ENCODE data around the gene GRK5.

- no peak for TF ChIP-seq CTCF (conservative IDR thresholded peaks at IDR 0.05; ENCODE audit: low read depth, low read length)
- TF ChIP-seq EZH2 (IDR thresholded peaks at IDR 0.05; ENCODE audit: borderline replicate concordance, low read depth, low read length, poor library complexity, severe bottlenecking) = no peak
These were observed 20.5 kb downstream of the GRK5 start for GRCh38 chr10:119227825-119228224.
